NCI-H2081 treated with DMSO at 0.1 percent for 48 hours (cell line): ENCODE measurements around the gene MNS1.
"Not testable (repeated sequence)": the region's sequence is repeated elsewhere in the genome, so short reads cannot be mapped to it uniquely, and the experiment has no call there.

Experiments used
- DNase-seq: peaks from one replicate; lab custom pipeline; 2025; lab: John Stamatoyannopoulos, UW

The MNS1 gene

GRCh38 chr15:56454836-56455235 is 10.1 kb downstream of the MNS1 start:
- no peak for DNase-seq

GRCh38 chr15:56445746-56446145 is 19.2 kb downstream of the MNS1 start:
- DNase-seq, result no peak

- DNase-seq, result no peak
These were observed 22.6 kb downstream of the MNS1 start for GRCh38 chr15:56442354-56442753.

- DNase-seq, result no peak
These were observed 24.6 kb downstream of the MNS1 start for GRCh38 chr15:56440214-56440770.

GRCh38 chr15:56432304-56432703 is 32.6 kb downstream of the MNS1 start:
- no peak for DNase-seq

GRCh38 chr15:56428821-56429458 is 36.0 kb downstream of the MNS1 start:
- no peak for DNase-seq

GRCh38 chr15:56425976-56426375 is 39.0 kb downstream of the MNS1 start:
- no peak for DNase-seq

GRCh38 chr15:56425276-56425675 is 39.7 kb downstream of the MNS1 start:
- no peak for DNase-seq

GRCh38 chr15:56413114-56413733 is 51.7 kb downstream of the MNS1 start:
- not testable (repeated sequence) for DNase-seq

GRCh38 chr15:56411122-56411749 is 53.7 kb downstream of the MNS1 start:
- no peak for DNase-seq

- DNase-seq, result no peak
These were observed 54.2 kb downstream of the MNS1 start for GRCh38 chr15:56410721-56411120.

- not testable (repeated sequence) for DNase-seq
These were observed 65.7 kb downstream of the MNS1 start for GRCh38 chr15:56399209-56399608.

GRCh38 chr15:56397325-56397724 is 67.6 kb downstream of the MNS1 start:
- not testable (repeated sequence) for DNase-seq

- DNase-seq, result no peak
These were observed 70.0 kb downstream of the MNS1 start for GRCh38 chr15:56394909-56395308.

GRCh38 chr15:56393277-56393676 is 71.7 kb downstream of the MNS1 start:
- no peak for DNase-seq

GRCh38 chr15:56390739-56391267 is 74.1 kb downstream of the MNS1 start:
- no peak for DNase-seq

- DNase-seq, result no peak
These were observed 79.0 kb downstream of the MNS1 start for GRCh38 chr15:56385908-56386307.

- no peak for DNase-seq
These were observed 81.9 kb downstream of the MNS1 start for GRCh38 chr15:56383010-56383409.
